A549 (cell line): ENCODE data around the gene CNOT1.

Experiments used
- JUN ChIP-seq, 2 experiments: fragments of >200 bp; sonication (Bioruptor Twin); formaldehyde crosslinking; IDR thresholded peaks; 2 replicates in 1 of 2; 3 replicates in 1 of 2; pipeline ENCODE4 v1.6.1; 2016 to 2017
- JUNB ChIP-seq: fragments of >200 bp; sonication (Bioruptor Twin); formaldehyde crosslinking; IDR thresholded peaks from 2 replicates; pipeline ENCODE4 v1.6.1; 2016
- KDM1A ChIP-seq: fragments of 200-600 bp; sonication (generic); IDR thresholded peaks from 2 replicates; pipeline ENCODE4 v1.6.1; 2016; ENCODE audit warnings: low read depth, mild to moderate bottlenecking
- MAFK ChIP-seq: fragments of 450-650 bp; IDR thresholded peaks from 2 replicates; pipeline ENCODE4 v1.6.1; 2014; ENCODE audit not compliant: partially characterized antibody
- POLR2A ChIP-seq: IDR thresholded peaks from 2 replicates; pipeline ENCODE4 v1.6.1; 2012; ENCODE audit warnings: mild to moderate bottlenecking, low read length
- RAD21 ChIP-seq, 2 experiments: fragments of >200 bp in 1 of 2; sonication (Bioruptor Twin) in 1 of 2; formaldehyde crosslinking in 1 of 2; IDR thresholded peaks in 1 of 2; conservative IDR thresholded peaks in 1 of 2; 2 replicates in 1 of 2; 3 replicates in 1 of 2; pipeline ENCODE4 v1.6.1; 2012 to 2018; ENCODE audit warnings: inconsistent platforms in 1 of 2
- RCOR1 ChIP-seq: fragments of 150-350 bp; IDR thresholded peaks from 2 replicates; pipeline ENCODE4 v1.6.1; 2014; ENCODE audit warnings: antibody characterized with exemption, low read length, low read depth
- SMC3 ChIP-seq: fragments of >200 bp; sonication (Bioruptor Twin); formaldehyde crosslinking; IDR thresholded peaks from 3 replicates; pipeline ENCODE4 v1.6.1; 2018; ENCODE audit warnings: inconsistent platforms
- SREBF2 ChIP-seq: fragments of 450-650 bp; IDR thresholded peaks from 2 replicates; pipeline ENCODE4 v1.6.1; 2014; ENCODE audit warnings: mild to moderate bottlenecking, moderate library complexity
- TP53 ChIP-seq: fragments of 250-450 bp; sonication (Bioruptor Pico); IDR thresholded peaks from 2 replicates; pipeline ENCODE4 v1.5.0; 2021; ENCODE audit warnings: mild to moderate bottlenecking, moderate library complexity
- ZFP36 ChIP-seq: fragments of 450-650 bp; IDR thresholded peaks from 2 replicates; pipeline ENCODE4 v1.6.1; 2014; ENCODE audit warnings: borderline replicate concordance; ENCODE audit not compliant: partially characterized antibody
- TF ChIP-seq, protein P1 (sequence below): fragments of >200 bp; sonication (Bioruptor Twin); formaldehyde crosslinking; IDR thresholded peaks from 3 replicates; pipeline ENCODE4 v1.5.1; 2016
- TF ChIP-seq, protein P2 (sequence below): IDR thresholded peaks from 2 replicates; pipeline ENCODE4 v1.6.1; 2012

DNA sequence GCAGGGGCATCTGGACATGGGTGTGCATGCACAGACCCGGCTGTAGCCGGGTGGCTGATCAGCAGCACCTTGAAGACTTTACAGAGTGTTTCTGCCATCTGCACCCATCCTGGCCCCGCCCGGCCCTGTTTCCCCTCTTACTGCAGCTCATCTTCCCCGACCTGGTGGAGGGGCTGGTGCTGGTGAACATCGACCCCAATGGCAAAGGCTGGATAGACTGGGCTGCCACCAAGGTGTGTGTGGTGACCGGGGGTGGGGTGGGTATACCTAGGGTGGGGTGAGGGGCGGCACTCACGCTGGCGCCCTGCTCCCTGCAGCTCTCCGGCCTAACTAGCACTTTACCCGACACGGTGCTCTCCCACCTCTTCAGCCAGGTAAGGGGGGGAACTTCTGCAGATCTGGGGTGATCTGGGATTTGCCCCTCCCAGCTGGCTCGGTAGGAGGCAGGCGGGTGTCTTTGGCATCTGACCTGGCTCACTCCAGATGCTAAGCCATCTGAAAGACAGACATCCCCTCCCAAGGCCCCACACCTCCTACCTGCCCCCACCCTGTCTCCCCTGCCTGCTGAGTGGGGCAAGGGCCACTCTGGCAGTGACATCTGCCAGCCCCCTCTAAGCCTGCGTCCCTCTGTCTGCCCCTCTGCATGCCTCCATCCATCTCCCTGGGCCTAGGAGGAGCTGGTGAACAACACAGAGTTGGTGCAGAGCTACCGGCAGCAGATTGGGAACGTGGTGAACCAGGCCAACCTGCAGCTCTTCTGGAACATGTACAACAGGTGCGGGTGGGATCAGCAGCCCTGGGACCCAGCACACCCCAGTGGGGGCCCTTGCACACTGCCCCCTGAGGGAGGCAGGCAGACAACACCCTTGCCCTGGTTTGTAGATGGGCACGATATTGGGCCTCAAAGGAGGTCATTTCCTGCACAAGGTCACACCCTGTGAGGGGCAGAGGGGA, 123.1 kb downstream of the CNOT1 start:
- TF ChIP-seq, protein P1, sequence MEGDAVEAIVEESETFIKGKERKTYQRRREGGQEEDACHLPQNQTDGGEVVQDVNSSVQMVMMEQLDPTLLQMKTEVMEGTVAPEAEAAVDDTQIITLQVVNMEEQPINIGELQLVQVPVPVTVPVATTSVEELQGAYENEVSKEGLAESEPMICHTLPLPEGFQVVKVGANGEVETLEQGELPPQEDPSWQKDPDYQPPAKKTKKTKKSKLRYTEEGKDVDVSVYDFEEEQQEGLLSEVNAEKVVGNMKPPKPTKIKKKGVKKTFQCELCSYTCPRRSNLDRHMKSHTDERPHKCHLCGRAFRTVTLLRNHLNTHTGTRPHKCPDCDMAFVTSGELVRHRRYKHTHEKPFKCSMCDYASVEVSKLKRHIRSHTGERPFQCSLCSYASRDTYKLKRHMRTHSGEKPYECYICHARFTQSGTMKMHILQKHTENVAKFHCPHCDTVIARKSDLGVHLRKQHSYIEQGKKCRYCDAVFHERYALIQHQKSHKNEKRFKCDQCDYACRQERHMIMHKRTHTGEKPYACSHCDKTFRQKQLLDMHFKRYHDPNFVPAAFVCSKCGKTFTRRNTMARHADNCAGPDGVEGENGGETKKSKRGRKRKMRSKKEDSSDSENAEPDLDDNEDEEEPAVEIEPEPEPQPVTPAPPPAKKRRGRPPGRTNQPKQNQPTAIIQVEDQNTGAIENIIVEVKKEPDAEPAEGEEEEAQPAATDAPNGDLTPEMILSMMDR: no peak
- no peak for TF ChIP-seq KDM1A
- TF ChIP-seq, protein P2, sequence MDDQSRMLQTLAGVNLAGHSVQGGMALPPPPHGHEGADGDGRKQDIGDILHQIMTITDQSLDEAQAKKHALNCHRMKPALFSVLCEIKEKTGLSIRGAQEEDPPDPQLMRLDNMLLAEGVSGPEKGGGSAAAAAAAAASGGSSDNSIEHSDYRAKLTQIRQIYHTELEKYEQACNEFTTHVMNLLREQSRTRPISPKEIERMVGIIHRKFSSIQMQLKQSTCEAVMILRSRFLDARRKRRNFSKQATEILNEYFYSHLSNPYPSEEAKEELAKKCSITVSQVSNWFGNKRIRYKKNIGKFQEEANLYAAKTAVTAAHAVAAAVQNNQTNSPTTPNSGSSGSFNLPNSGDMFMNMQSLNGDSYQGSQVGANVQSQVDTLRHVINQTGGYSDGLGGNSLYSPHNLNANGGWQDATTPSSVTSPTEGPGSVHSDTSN: no peak
- TF ChIP-seq SREBF2: no peak
- no peak for TF ChIP-seq JUN (IDR thresholded peaks at IDR 0.05)
- TF ChIP-seq SMC3: no peak
- no peak for TF ChIP-seq ZFP36
- no peak for TF ChIP-seq RCOR1
- no peak for TF ChIP-seq RAD21 (conservative IDR thresholded peaks at IDR 0.05 in 1 of 2, IDR thresholded peaks at IDR 0.05 in 1 of 2)
- TF ChIP-seq MAFK: no peak
- TF ChIP-seq JUNB: no peak
- no peak for TF ChIP-seq POLR2A
- TF ChIP-seq TP53 (CRISPR knock-in tag): no peak
